ENCODE results near the gene UGT2B17.
"Not testable (repeated sequence)": the region's sequence is repeated elsewhere in the genome, so short reads cannot be mapped to it uniquely, and the experiment has no call there.

The UGT2B17 gene

GRCh38 chr4:68569036-68569435 lies 7.1 kb downstream of the UGT2B17 start:
- not testable (repeated sequence) for DNase-seq (ENCODE audit: low read depth in 2 of 2)

- DNase-seq (ENCODE audit: low read depth in 2 of 2): not testable (repeated sequence)
These were observed 7.6 kb downstream of the UGT2B17 start for GRCh38 chr4:68568535-68568934.

GRCh38 chr4:68566364-68566763 lies 9.8 kb downstream of the UGT2B17 start:
- not testable (repeated sequence) for DNase-seq (ENCODE audit: low read depth in 2 of 2)

GRCh38 chr4:68565082-68565481 lies 11.0 kb downstream of the UGT2B17 start:
- DNase-seq (ENCODE audit: low read depth in 2 of 2): not testable (repeated sequence)

- DNase-seq (ENCODE audit: low read depth in 2 of 2): not testable (repeated sequence)
These were observed 15.6 kb downstream of the UGT2B17 start for GRCh38 chr4:68560364-68561070.

GRCh38 chr4:68553830-68554229 lies 22.3 kb downstream of the UGT2B17 start:
- DNase-seq (ENCODE audit: low read depth in 2 of 2): not testable (repeated sequence)

GRCh38 chr4:68552818-68553811 lies 23.0 kb downstream of the UGT2B17 start:
- not testable (repeated sequence) for DNase-seq (ENCODE audit: low read depth in 2 of 2)

- DNase-seq (ENCODE audit: low read depth in 2 of 2): not testable (repeated sequence)
These were observed 33.4 kb downstream of the UGT2B17 start for GRCh38 chr4:68542742-68543141.

- DNase-seq (ENCODE audit: low read depth in 2 of 2): no peak
These were observed 39.7 kb downstream of the UGT2B17 start for GRCh38 chr4:68536375-68536774.

GRCh38 chr4:68535974-68536373 lies 40.1 kb downstream of the UGT2B17 start:
- no peak for DNase-seq (ENCODE audit: low read depth in 2 of 2)

GRCh38 chr4:68522232-68522631 lies 53.9 kb downstream of the UGT2B17 start:
- not testable (repeated sequence) for DNase-seq (ENCODE audit: low read depth in 2 of 2)

GRCh38 chr4:68520985-68521384 lies 55.1 kb downstream of the UGT2B17 start:
- no peak for DNase-seq (ENCODE audit: low read depth in 2 of 2)

- DNase-seq (ENCODE audit: low read depth in 2 of 2): no peak
These were observed 57.2 kb downstream of the UGT2B17 start for GRCh38 chr4:68518889-68519288.

GRCh38 chr4:68505452-68505851 lies 70.7 kb downstream of the UGT2B17 start:
- not testable (repeated sequence) for DNase-seq (ENCODE audit: low read depth in 2 of 2)

GRCh38 chr4:68504836-68505235 lies 71.3 kb downstream of the UGT2B17 start:
- not testable (repeated sequence) for DNase-seq (ENCODE audit: low read depth in 2 of 2)

GRCh38 chr4:68503462-68503861 lies 72.7 kb downstream of the UGT2B17 start:
- DNase-seq (ENCODE audit: low read depth in 2 of 2): not testable (repeated sequence)

- DNase-seq (ENCODE audit: low read depth in 2 of 2): no peak
These were observed 77.1 kb downstream of the UGT2B17 start for GRCh38 chr4:68499021-68499420.

- DNase-seq (ENCODE audit: low read depth in 2 of 2): peak; percentile 8 to 24
These were observed 77.6 kb downstream of the UGT2B17 start for GRCh38 chr4:68498413-68499007.

- DNase-seq (ENCODE audit: low read depth in 2 of 2): no peak
These were observed 81.4 kb downstream of the UGT2B17 start for GRCh38 chr4:68494688-68495087.

GRCh38 chr4:68490826-68491457 lies 85.2 kb downstream of the UGT2B17 start:
- DNase-seq (ENCODE audit: low read depth in 2 of 2): no peak

GRCh38 chr4:68489338-68489737 lies 86.8 kb downstream of the UGT2B17 start:
- DNase-seq (ENCODE audit: low read depth in 2 of 2): no peak
